HepG2 (cell line): ENCODE data around the gene PNKD. TPM values are rescaled to one million over a fixed set of nuclear protein-coding genes. Genes with fewer than 3 reads are reported as not detected.
A peak's percentile ranks its signal among the peaks of the same experiment; 100 is the strongest.

Source experiments
- FOXA3 ChIP-seq: IDR thresholded peaks from 2 replicates; pipeline ENCODE4 v1.6.1; 2016; ENCODE audit warnings: missing genetic modification reagents, missing compliant biosample characterization
- FOXO4 ChIP-seq: sonication (generic); formaldehyde crosslinking; conservative IDR thresholded peaks from 2 replicates; pipeline ENCODE4 v1.8.1; 2023; ENCODE audit warnings: missing genetic modification reagents
- HNRNPUL1 ChIP-seq: fragments of 200-400 bp; formaldehyde crosslinking; IDR thresholded peaks from 2 replicates; pipeline ENCODE4 v1.6.1; 2017; ENCODE audit warnings: low read depth, mild to moderate bottlenecking, low read length, moderate library complexity
- JUNB ChIP-seq: sonication (generic); formaldehyde crosslinking; IDR thresholded peaks from 2 replicates; pipeline ENCODE4 v1.8.0; 2022; ENCODE audit warnings: missing genetic modification reagents, mild to moderate bottlenecking, borderline replicate concordance
- KAT7 ChIP-seq: IDR thresholded peaks from 2 replicates; pipeline ENCODE4 v1.6.1; 2018; ENCODE audit warnings: borderline replicate concordance, missing compliant biosample characterization
- KLF12 ChIP-seq: sonication (generic); formaldehyde crosslinking; IDR thresholded peaks from 2 replicates; pipeline ENCODE4 v1.4.0; 2020; ENCODE audit warnings: missing genetic modification reagents, borderline replicate concordance
- MED8 ChIP-seq: sonication (generic); formaldehyde crosslinking; IDR thresholded peaks from 2 replicates; pipeline ENCODE4 v1.8.1; 2023; ENCODE audit warnings: mild to moderate bottlenecking, missing genetic modification reagents; ENCODE audit not compliant: insufficient replicate concordance
- MIXL1 ChIP-seq: IDR thresholded peaks from 2 replicates; pipeline ENCODE4 v1.6.1; 2016
- PHF21A ChIP-seq: sonication (generic); formaldehyde crosslinking; IDR thresholded peaks from 2 replicates; pipeline ENCODE4 v1.5.0; 2020; ENCODE audit warnings: mild to moderate bottlenecking, missing genetic modification reagents
- RELA ChIP-seq: sonication (generic); formaldehyde crosslinking; IDR thresholded peaks from 2 replicates; pipeline ENCODE4 v1.4.0; 2020; ENCODE audit warnings: missing genetic modification reagents
- SKI ChIP-seq: fragments of 450-650 bp; IDR thresholded peaks from one replicate; pipeline ENCODE4 v1.6.1; 2018; ENCODE audit warnings: mild to moderate bottlenecking; ENCODE audit not compliant: partially characterized antibody
- XBP1 ChIP-seq: sonication (generic); formaldehyde crosslinking; IDR thresholded peaks from 2 replicates; pipeline ENCODE4 v1.5.0; 2020; ENCODE audit warnings: missing genetic modification reagents
- ZFP36L1 ChIP-seq: sonication (generic); formaldehyde crosslinking; IDR thresholded peaks from 2 replicates; pipeline ENCODE4 v1.8.0; 2022; ENCODE audit warnings: mild to moderate bottlenecking, missing genetic modification reagents, moderate library complexity
- ZFX ChIP-seq: sonication (generic); formaldehyde crosslinking; IDR thresholded peaks from 2 replicates; pipeline ENCODE4 v1.4.0; 2020; ENCODE audit warnings: mild to moderate bottlenecking, low read depth, missing genetic modification reagents, moderate library complexity
- ZNF138 ChIP-seq: sonication (generic); formaldehyde crosslinking; IDR thresholded peaks from 2 replicates; pipeline ENCODE4 v1.5.0; 2020; ENCODE audit warnings: mild to moderate bottlenecking, low read depth, missing genetic modification reagents
- ZNF260 ChIP-seq: sonication (generic); formaldehyde crosslinking; IDR thresholded peaks from 2 replicates; pipeline ENCODE4 v1.4.0; 2020; ENCODE audit warnings: missing genetic modification reagents, low read depth, mild to moderate bottlenecking, borderline replicate concordance
- ZNF281 ChIP-seq: sonication (generic); formaldehyde crosslinking; IDR thresholded peaks from 2 replicates; pipeline ENCODE4 v1.4.0; 2020; ENCODE audit warnings: missing genetic modification reagents, borderline replicate concordance
- ZNF569 ChIP-seq: sonication (generic); formaldehyde crosslinking; IDR thresholded peaks from 2 replicates; pipeline ENCODE4 v1.5.0; 2020; ENCODE audit warnings: mild to moderate bottlenecking, missing genetic modification reagents, moderate library complexity, borderline replicate concordance
- ZNF652 ChIP-seq: IDR thresholded peaks from 2 replicates; pipeline ENCODE4 v1.6.1; 2016; ENCODE audit warnings: low read depth, borderline replicate concordance
- polyA plus RNA-seq, 8 experiments: library from polyadenylated mRNA; depleted of rRNA in 3 of 8; stranded (reverse) in 7 of 8; unstranded in 1 of 8; fragments of >200 nt; fragmentation: Illumina TruSeq in 4 of 8; extraction: Trizol in 4 of 8; gene quantifications; 2 replicates each; pipeline versions ENCODE4 v1.2.1 to v1.2.3, GENCODE V29; 2011 to 2016; ENCODE audit warnings: low read depth in 4 of 8, missing spikeins in 1 of 8, mixed read lengths in 1 of 8; ENCODE audit not compliant: insufficient read depth in 1 of 8
- total RNA-seq, 5 experiments: library from RNA; depleted of rRNA; stranded (reverse); fragments of >200 nt; fragmentation: Illumina TruSeq; extraction: Trizol; gene quantifications; 2 replicates each; pipeline ENCODE4 v1.2.3, GENCODE V29; 2016; ENCODE audit warnings: low read depth in 1 of 5

Gene PNKD
- total and polyA plus RNA-seq, 2 of the 13 experiments (the other 11 are each of a cell fraction or from before 2014, with no cell fraction given): 55.9 to 80.4 TPM

GRCh38 chr2:218269900-218270720, at the start of gene PNKD, which contains the start of gene AAMP (continued):
- TF ChIP-seq FOXO4: no peak
- no peak for TF ChIP-seq JUNB
- TF ChIP-seq FOXA3 (CRISPR knock-in tag): peak; percentile 71
- no peak for TF ChIP-seq ZNF652 (CRISPR knock-in tag)
- peak; percentile 95 for TF ChIP-seq ZFX (CRISPR knock-in tag)
- TF ChIP-seq ZNF138 (CRISPR knock-in tag): peak; percentile 37; the same call in 1 of the 2 replicates
- TF ChIP-seq MIXL1 (CRISPR knock-in tag): peak; percentile 29; the same call in 1 of the 2 replicates
- TF ChIP-seq ZFP36L1 (CRISPR knock-in tag): peak; percentile 96
- peak; percentile 34 for TF ChIP-seq MED8 (CRISPR knock-in tag)
- TF ChIP-seq ZNF281 (CRISPR knock-in tag): 0 out of 2 replicates have a peak, but pooled peaks have one; percentile 1
- TF ChIP-seq XBP1 (CRISPR knock-in tag): peak; percentile 81; the same call in 1 of the 2 replicates
- TF ChIP-seq PHF21A (CRISPR knock-in tag): peak; percentile 5; the same call in 1 of the 2 replicates
- TF ChIP-seq RELA: peak; percentile 64; the same call in 1 of the 2 replicates
- peak; percentile 65 for TF ChIP-seq KAT7 (CRISPR knock-in tag)
- peak; percentile 44; the same call in 1 of the 2 replicates for TF ChIP-seq KLF12
- peak; percentile 89; the same call in 1 of the 2 replicates for TF ChIP-seq ZNF569 (CRISPR knock-in tag)
- TF ChIP-seq HNRNPUL1: no peak
- no peak for TF ChIP-seq ZNF260 (CRISPR knock-in tag)
- TF ChIP-seq SKI: peak; percentile 6
